Measurements from ENCODE around the gene ZFYVE27. TPM values are rescaled to one million over a fixed set of nuclear protein-coding genes. Genes with fewer than 3 reads are reported as not detected.

Gene ZFYVE27
- total RNA-seq, 2 experiments from 2014 or later: 24.0 to 33.0 TPM

- Histone ChIP-seq H2AFZ (ENCODE audit: low read length) (no peak overlapping the region), H3K79me2 (ENCODE audit: insufficient read depth, low read depth, low read length) (no peaks in the 10 kb centered on the region), H4K20me1 (ENCODE audit: insufficient read depth, low read length) (no peaks in the 10 kb centered on the region), H3K4me3 (ENCODE audit: low read depth, low read length, poor library complexity, severe bottlenecking) (no peak overlapping the region), H3K9me3 (ENCODE audit: low read length) (no peaks in the 10 kb centered on the region), H3K4me2 (ENCODE audit: low read length) (no peak overlapping the region), H3K4me1 (ENCODE audit: insufficient read depth, low read length, poor library complexity, severe bottlenecking) (no peaks in the 10 kb centered on the region), H3K27ac (ENCODE audit: low read depth, low read length, poor library complexity, severe bottlenecking) (no peak overlapping the region), H3K36me3 (ENCODE audit: insufficient read depth, low read length) (no peaks in the 10 kb centered on the region), H3K9me2 (ENCODE audit: insufficient read depth, low read length) (no peaks in the 10 kb centered on the region)
- intact Hi-C loops (cut with micrococcal nuclease; ENCODE audit: unreplicated experiment): no loop called here
- no TSS peak for BruUV-seq (replicated peaks)
- TF ChIP-seq CTCF (conservative IDR thresholded peaks at IDR 0.05; ENCODE audit: low read length) (no peak), EZH2phosphoT487 (IDR thresholded peaks at IDR 0.05; ENCODE audit: borderline replicate concordance, low read depth, low read length) (no peak)
- POLR2A ChIA-PET: no interaction called here
- no peak for DNase-seq (ENCODE audit: low spot score)
- CTCF ChIA-PET (ENCODE audit: unreplicated experiment): no interaction called here
These were observed 42.6 kb downstream of the ZFYVE27 start for GRCh38 chr10:97779492-97779891.

GRCh38 chr10:97779975-97780374 lies 43.0 kb downstream of the ZFYVE27 start:
- Histone ChIP-seq H3K4me2 (ENCODE audit: low read length) (no peak overlapping the region), H3K4me3 (ENCODE audit: low read depth, low read length, poor library complexity, severe bottlenecking) (no peak overlapping the region), H3K36me3 (ENCODE audit: insufficient read depth, low read length) (no peaks in the 10 kb centered on the region), H3K27ac (ENCODE audit: low read depth, low read length, poor library complexity, severe bottlenecking) (no peak overlapping the region), H2AFZ (ENCODE audit: low read length) (no peak overlapping the region), H3K4me1 (ENCODE audit: insufficient read depth, low read length, poor library complexity, severe bottlenecking) (no peaks in the 10 kb centered on the region), H4K20me1 (ENCODE audit: insufficient read depth, low read length) (no peaks in the 10 kb centered on the region), H3K9me3 (ENCODE audit: low read length) (no peaks in the 10 kb centered on the region), H3K9me2 (ENCODE audit: insufficient read depth, low read length) (no peaks in the 10 kb centered on the region), H3K79me2 (ENCODE audit: insufficient read depth, low read depth, low read length) (no peaks in the 10 kb centered on the region)
- TF ChIP-seq EZH2phosphoT487 (IDR thresholded peaks at IDR 0.05; ENCODE audit: borderline replicate concordance, low read depth, low read length): no peak
- no peak for TF ChIP-seq CTCF (conservative IDR thresholded peaks at IDR 0.05; ENCODE audit: low read length)
- DNase-seq (ENCODE audit: low spot score): no peak
- CTCF ChIA-PET (ENCODE audit: unreplicated experiment): no interaction called here
- BruUV-seq (replicated peaks): no TSS peak
- POLR2A ChIA-PET: no interaction called here
- intact Hi-C loops (cut with micrococcal nuclease; ENCODE audit: unreplicated experiment): no loop called here

GRCh38 chr10:97780841-97781617 lies 44.1 kb downstream of the ZFYVE27 start:
- BruUV-seq (replicated peaks): no TSS peak
- no peaks in the 10 kb centered on the region for H3K4me1 ChIP-seq (ENCODE audit: insufficient read depth, low read length, poor library complexity, severe bottlenecking)
- H3K79me2 ChIP-seq (ENCODE audit: insufficient read depth, low read depth, low read length): no peaks in the 10 kb centered on the region
- TF ChIP-seq EZH2phosphoT487 (IDR thresholded peaks at IDR 0.05; ENCODE audit: borderline replicate concordance, low read depth, low read length): no peak
- TF ChIP-seq CTCF (conservative IDR thresholded peaks at IDR 0.05; ENCODE audit: low read length): no peak
- DNase-seq (ENCODE audit: low spot score): no peak
- intact Hi-C loops (cut with micrococcal nuclease; ENCODE audit: unreplicated experiment): no loop called here
- no peak overlapping the region for H3K4me2 ChIP-seq (ENCODE audit: low read length)
- H3K9me3 ChIP-seq (ENCODE audit: low read length): no peaks in the 10 kb centered on the region
- H4K20me1 ChIP-seq (ENCODE audit: insufficient read depth, low read length): no peaks in the 10 kb centered on the region
- CTCF ChIA-PET (ENCODE audit: unreplicated experiment): no interaction called here
- no peak overlapping the region for H3K27ac ChIP-seq (ENCODE audit: low read depth, low read length, poor library complexity, severe bottlenecking)
- H3K36me3 ChIP-seq (ENCODE audit: insufficient read depth, low read length): no peaks in the 10 kb centered on the region
- H3K4me3 ChIP-seq (ENCODE audit: low read depth, low read length, poor library complexity, severe bottlenecking): no peak overlapping the region
- POLR2A ChIA-PET: no interaction called here
- H3K9me2 ChIP-seq (ENCODE audit: insufficient read depth, low read length): no peaks in the 10 kb centered on the region
- H2AFZ ChIP-seq (ENCODE audit: low read length): no peak overlapping the region

Measured in OCI-LY7 (cell line).